Measurements from ENCODE around the gene PCGF5. TPM values are rescaled to one million over a fixed set of nuclear protein-coding genes. Genes with fewer than 3 reads are reported as not detected.

The PCGF5 gene
- total RNA-seq, 1 donor from 2014 or later, result 47.6 TPM

DNA sequence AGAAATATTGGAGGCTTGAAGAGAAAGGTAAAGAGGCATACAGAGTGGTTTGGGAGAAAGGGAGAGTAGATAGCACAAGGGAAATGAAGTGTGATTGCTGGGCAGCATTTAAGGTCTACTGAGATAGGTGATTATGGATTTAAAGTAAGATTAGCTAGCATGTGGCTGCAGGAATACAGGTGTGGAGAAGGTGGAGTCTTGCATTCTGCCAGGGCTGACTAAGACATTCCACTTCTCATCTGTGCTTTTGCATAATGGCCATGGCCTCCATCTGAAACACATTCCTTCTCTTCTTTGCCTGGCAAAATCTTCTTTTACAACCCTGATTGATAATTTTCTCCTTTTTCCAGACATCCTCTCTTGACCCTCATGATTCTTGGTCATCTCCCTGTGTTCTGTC is 31.6 kb upstream of the PCGF5 start:
- Histone ChIP-seq H3K9me3 (no peaks in the 10 kb centered on the region), H3K27me3 (ENCODE audit: low read depth) (no peaks in the 10 kb centered on the region), H3K27ac (no peak overlapping the region), H3K4me1 (peaks cover 19% of the 10 kb centered on the region), H3K36me3 (no peaks in the 10 kb centered on the region), H3K4me3 (no peak overlapping the region)
- intact Hi-C loops (cut with DNase I), result no loop called here
- TF ChIP-seq, protein P1, sequence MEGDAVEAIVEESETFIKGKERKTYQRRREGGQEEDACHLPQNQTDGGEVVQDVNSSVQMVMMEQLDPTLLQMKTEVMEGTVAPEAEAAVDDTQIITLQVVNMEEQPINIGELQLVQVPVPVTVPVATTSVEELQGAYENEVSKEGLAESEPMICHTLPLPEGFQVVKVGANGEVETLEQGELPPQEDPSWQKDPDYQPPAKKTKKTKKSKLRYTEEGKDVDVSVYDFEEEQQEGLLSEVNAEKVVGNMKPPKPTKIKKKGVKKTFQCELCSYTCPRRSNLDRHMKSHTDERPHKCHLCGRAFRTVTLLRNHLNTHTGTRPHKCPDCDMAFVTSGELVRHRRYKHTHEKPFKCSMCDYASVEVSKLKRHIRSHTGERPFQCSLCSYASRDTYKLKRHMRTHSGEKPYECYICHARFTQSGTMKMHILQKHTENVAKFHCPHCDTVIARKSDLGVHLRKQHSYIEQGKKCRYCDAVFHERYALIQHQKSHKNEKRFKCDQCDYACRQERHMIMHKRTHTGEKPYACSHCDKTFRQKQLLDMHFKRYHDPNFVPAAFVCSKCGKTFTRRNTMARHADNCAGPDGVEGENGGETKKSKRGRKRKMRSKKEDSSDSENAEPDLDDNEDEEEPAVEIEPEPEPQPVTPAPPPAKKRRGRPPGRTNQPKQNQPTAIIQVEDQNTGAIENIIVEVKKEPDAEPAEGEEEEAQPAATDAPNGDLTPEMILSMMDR (IDR thresholded peaks at IDR 0.05), result no peak
- no peak for ATAC-seq
- DNase-seq, result no peak

DNA sequence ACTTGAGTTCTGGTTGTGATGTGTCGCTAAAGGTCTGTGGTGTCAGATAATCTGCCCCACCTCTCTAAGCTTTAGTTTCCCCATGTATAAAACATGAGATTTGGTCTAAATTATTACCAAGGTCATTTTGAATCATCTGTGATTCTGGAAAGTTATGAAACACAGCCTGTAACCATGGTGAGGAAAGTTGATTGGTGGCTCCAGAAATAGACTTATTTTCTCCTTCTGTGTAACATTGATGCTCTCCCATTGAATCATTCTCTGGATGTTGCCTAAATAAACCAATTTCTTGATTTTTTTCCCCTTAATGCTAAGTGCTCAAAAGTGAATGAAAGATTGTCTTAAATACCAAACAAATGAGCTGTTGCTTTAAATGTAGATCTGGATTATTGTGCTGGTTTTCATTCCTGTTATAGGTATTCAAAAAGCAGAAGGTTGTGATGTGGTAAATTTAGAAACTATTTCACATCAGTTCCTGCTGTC is 30.0 kb upstream of the PCGF5 start:
- Histone ChIP-seq H3K4me1 (peaks cover 15% of the 10 kb centered on the region), H3K4me3 (no peak overlapping the region), H3K27ac (no peak overlapping the region), H3K36me3 (no peaks in the 10 kb centered on the region), H3K9me3 (no peaks in the 10 kb centered on the region), H3K27me3 (ENCODE audit: low read depth) (no peaks in the 10 kb centered on the region)
- intact Hi-C loops (cut with DNase I), result no loop called here
- TF ChIP-seq, protein P1 (IDR thresholded peaks at IDR 0.05), result no peak
- DNase-seq (no peak), ATAC-seq (no peak)

DNA sequence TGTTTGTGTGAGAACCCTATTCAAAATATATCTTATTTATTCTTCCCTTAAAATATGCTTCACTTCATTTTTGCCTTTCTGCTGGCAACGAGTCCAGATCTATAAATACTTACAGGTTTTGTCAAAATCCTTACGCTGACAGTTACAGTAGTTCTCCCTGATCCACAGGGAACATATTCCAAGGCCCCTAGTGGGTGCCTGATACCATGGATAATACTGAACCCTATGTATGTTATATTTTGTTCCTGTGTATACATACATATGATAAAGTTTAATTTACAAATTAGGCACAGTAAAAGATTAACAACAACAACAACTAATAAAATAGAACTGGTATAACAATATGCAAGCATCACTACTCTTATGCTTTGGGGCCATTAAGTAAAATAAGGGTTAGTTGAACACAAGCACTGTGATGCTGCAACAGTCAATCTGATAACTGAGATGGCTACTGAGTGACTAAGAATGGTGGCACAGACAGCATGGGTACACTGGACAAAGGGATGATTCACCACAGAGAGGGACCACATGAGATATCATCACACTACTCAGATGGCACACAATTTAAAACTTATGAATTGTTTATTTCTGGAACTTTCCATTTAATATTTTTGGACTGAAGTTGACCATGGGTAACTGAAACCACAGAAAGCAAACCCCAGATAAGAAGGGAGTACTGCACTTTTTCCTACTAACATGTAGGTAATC is 29.4 kb upstream of the PCGF5 start:
- Histone ChIP-seq H3K4me3 (no peak overlapping the region), H3K36me3 (no peaks in the 10 kb centered on the region)
- peak in 1 of 2 donors; percentile 42 for ATAC-seq

DNA sequence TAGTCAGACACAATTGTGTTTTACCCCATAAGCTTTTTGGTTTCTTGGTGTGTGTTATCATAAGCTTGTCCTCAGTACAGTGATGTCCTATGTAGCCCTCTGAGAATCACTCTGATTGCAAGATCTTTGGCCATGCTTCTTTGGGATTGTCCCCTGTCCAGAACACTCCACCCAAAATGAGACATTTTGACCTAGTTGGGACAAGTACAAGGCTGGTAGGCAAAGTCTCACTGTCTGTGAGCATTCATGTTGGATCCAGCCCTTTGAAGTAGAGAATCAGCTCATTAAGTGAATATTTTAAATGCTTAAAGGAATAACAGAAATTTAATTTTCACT is 28.9 kb upstream of the PCGF5 start:
- intact Hi-C loops (cut with DNase I), result no loop called here
- DNase-seq (no peak), ATAC-seq (peak in 1 of 2 donors; percentile 41)
- Histone ChIP-seq H3K4me1 (peaks cover 15% of the 10 kb centered on the region), H3K27me3 (ENCODE audit: low read depth) (no peaks in the 10 kb centered on the region), H3K27ac (no peak overlapping the region), H3K4me3 (no peak overlapping the region), H3K9me3 (no peaks in the 10 kb centered on the region), H3K36me3 (no peaks in the 10 kb centered on the region)
- TF ChIP-seq, protein P1 (IDR thresholded peaks at IDR 0.05), result no peak

More for the DNA sequence above, 29.4 kb upstream of the PCGF5 start:
- no peak overlapping the region for H3K27ac ChIP-seq
- TF ChIP-seq, protein P1 (IDR thresholded peaks at IDR 0.05), result no peak
- DNase-seq, result no peak
- H3K4me1 ChIP-seq, result peaks cover 12% of the 10 kb centered on the region
- intact Hi-C loops (cut with DNase I), result no loop called here
- no peaks in the 10 kb centered on the region for H3K9me3 ChIP-seq
- H3K27me3 ChIP-seq (ENCODE audit: low read depth), result no peaks in the 10 kb centered on the region

DNA sequence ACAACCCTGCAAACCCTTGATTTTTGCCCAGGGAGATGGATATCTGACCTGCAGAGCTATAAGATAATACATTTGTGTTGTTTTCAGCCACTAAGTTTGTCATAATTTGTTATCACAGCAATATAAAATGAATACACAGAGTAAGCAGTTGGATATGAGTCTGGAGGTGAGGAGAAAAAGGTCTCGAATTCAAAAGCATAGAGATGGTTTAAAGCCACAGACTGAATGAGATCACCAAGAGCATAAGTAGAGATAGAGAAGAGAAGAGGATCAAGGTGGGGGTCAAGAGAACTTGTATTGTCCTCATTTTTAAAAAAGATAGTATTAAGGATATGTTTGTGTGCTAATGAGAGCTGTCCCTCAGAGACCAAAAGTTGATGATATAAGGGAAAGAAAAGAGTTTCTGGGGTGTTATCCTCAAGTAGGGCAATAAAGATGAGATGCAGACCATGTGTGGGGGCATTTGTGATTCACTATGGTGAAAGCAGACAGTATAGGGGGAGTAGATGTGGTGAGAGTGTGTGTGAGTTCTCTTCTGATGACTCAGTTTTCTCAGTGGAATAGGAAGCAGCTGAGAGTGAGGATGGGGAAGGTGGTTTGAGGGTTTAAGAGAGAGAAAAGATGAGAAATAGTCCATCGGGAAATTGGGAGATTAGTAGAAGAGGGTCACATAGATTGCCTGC is 25.8 kb upstream of the PCGF5 start:
- H3K4me1 ChIP-seq, result peaks cover 32% of the 10 kb centered on the region
- H3K36me3 ChIP-seq, result no peaks in the 10 kb centered on the region
- no peaks in the 10 kb centered on the region for H3K9me3 ChIP-seq
- TF ChIP-seq, protein P1 (IDR thresholded peaks at IDR 0.05), result no peak
- no peak for DNase-seq
- no peak for ATAC-seq
- no peak overlapping the region for H3K27ac ChIP-seq
- no peak overlapping the region for H3K4me3 ChIP-seq
- H3K27me3 ChIP-seq (ENCODE audit: low read depth), result no peaks in the 10 kb centered on the region
- intact Hi-C loops (cut with DNase I), result no loop called here
